ENCODE results near the gene KIDINS220. TPM values are rescaled to one million over a fixed set of nuclear protein-coding genes. Genes with fewer than 3 reads are reported as not detected.

Gene KIDINS220
- polyA plus RNA-seq, 1 donor: 108 TPM

- DNase-seq: no peak
Measured at GRCh38 chr2:8851811-8852560, 14.6 kb upstream of the KIDINS220 start.

GRCh38 chr2:8850845-8851487 lies 13.6 kb upstream of the KIDINS220 start:
- no peak for DNase-seq

- no peak for DNase-seq
Measured at GRCh38 chr2:8849327-8849726, 11.9 kb upstream of the KIDINS220 start.

GRCh38 chr2:8848328-8849100 lies 11.1 kb upstream of the KIDINS220 start:
- DNase-seq: peak; percentile 29

- no peak for DNase-seq
Measured at GRCh38 chr2:8847400-8847799, 10.0 kb upstream of the KIDINS220 start.

- DNase-seq: no peak
Measured at GRCh38 chr2:8841932-8842331, 4.5 kb upstream of the KIDINS220 start.

GRCh38 chr2:8840475-8841091 lies 3.2 kb upstream of the KIDINS220 start:
- DNase-seq: no peak

GRCh38 chr2:8839189-8839965 lies 2.0 kb upstream of the KIDINS220 start:
- DNase-seq: no peak

- DNase-seq: no peak
Measured at GRCh38 chr2:8837795-8838140, 355 bp upstream of the KIDINS220 start.

GRCh38 chr2:8835279-8835678 lies 2.1 kb downstream of the KIDINS220 start:
- DNase-seq: no peak

GRCh38 chr2:8833853-8834252 lies 3.6 kb downstream of the KIDINS220 start:
- no peak for DNase-seq

GRCh38 chr2:8831516-8831915 lies 5.9 kb downstream of the KIDINS220 start:
- DNase-seq: no peak

- no peak for DNase-seq
Measured at GRCh38 chr2:8827729-8828128, 9.7 kb downstream of the KIDINS220 start.

GRCh38 chr2:8822218-8822617 lies 15.2 kb downstream of the KIDINS220 start:
- DNase-seq: no peak

- DNase-seq: no peak
Measured at GRCh38 chr2:8821276-8822217, 15.9 kb downstream of the KIDINS220 start.

- DNase-seq: no peak
Measured at GRCh38 chr2:8819948-8820347, 17.5 kb downstream of the KIDINS220 start.

- no peak for DNase-seq
Measured at GRCh38 chr2:8819194-8819593, 18.2 kb downstream of the KIDINS220 start.

GRCh38 chr2:8817221-8817620 lies 20.2 kb downstream of the KIDINS220 start:
- no peak for DNase-seq

- DNase-seq: no peak
Measured at GRCh38 chr2:8806885-8807704, 30.3 kb downstream of the KIDINS220 start.
